Neural progenitor cell (in vitro differentiated cells): ENCODE results near the gene CCSER2. TPM values are rescaled to one million over a fixed set of nuclear protein-coding genes. Genes with fewer than 3 reads are reported as not detected.

Source experiments
- DNase-seq: peaks from one replicate; pipeline ENCODE4 v3.0.0-alpha.2; 2016; ENCODE audit warnings: low spot score
- H2AFZ ChIP-seq: fragments of 200-600 bp; sonication (generic); replicated peaks from 2 replicates; pipeline ENCODE4 v1.6.1; 2016; ENCODE audit warnings: antibody characterized with exemption
- H3F3A ChIP-seq: fragments of 200-600 bp; sonication (generic); 2 replicates; pipeline ENCODE4 v1.6.1; 2016; ENCODE audit warnings: antibody characterized with exemption, low read depth
- H3K27ac ChIP-seq: fragments of 200-600 bp; sonication (generic); 2 replicates; pipeline ENCODE4 v1.5.1; 2016; ENCODE audit warnings: mild to moderate bottlenecking
- H3K27me3 ChIP-seq: fragments of 200-600 bp; sonication (generic); 2 replicates; pipeline ENCODE4 v1.6.1; 2016; ENCODE audit warnings: mild to moderate bottlenecking, moderate library complexity
- H3K36me3 ChIP-seq: fragments of 200-600 bp; sonication (generic); 2 replicates; pipeline ENCODE4 v1.5.1; 2016
- H3K4me1 ChIP-seq: fragments of 200-600 bp; sonication (generic); 2 replicates; pipeline ENCODE4 v1.6.1; 2016; ENCODE audit warnings: mixed run types
- H3K4me2 ChIP-seq: fragments of 200-600 bp; sonication (generic); 2 replicates; pipeline ENCODE4 v1.6.1; 2016
- H3K4me3 ChIP-seq: fragments of 200-600 bp; sonication (generic); 2 replicates; pipeline ENCODE4 v1.5.1; 2016
- H3K79me2 ChIP-seq: fragments of 200-600 bp; sonication (generic); 2 replicates; pipeline ENCODE4 v1.6.1; 2016; ENCODE audit warnings: low read depth
- H3K9ac ChIP-seq: fragments of 200-600 bp; sonication (generic); 2 replicates; pipeline ENCODE4 v1.6.1; 2016
- H3K9me3 ChIP-seq: fragments of 200-600 bp; sonication (generic); 2 replicates; pipeline ENCODE4 v1.5.1; 2016; ENCODE audit warnings: low read depth
- H4K20me1 ChIP-seq: fragments of 200-600 bp; sonication (generic); 2 replicates; pipeline ENCODE4 v1.6.1; 2016; ENCODE audit warnings: low read depth
- H3K27ac Mint-ChIP-seq: 3 replicates; pipeline ENCODE4 v1.8.0; 2021; ENCODE audit warnings: mixed read lengths
- H3K27me3 Mint-ChIP-seq: 2 replicates; pipeline ENCODE4 v1.8.0; 2022; ENCODE audit warnings: low read depth, mild to moderate bottlenecking, inconsistent platforms, moderate library complexity, mixed read lengths; ENCODE audit not compliant: insufficient read depth
- H3K36me3 Mint-ChIP-seq: 3 replicates; pipeline ENCODE4 v1.8.0; 2021; ENCODE audit warnings: mixed read lengths
- H3K4me1 Mint-ChIP-seq: 3 replicates; pipeline ENCODE4 v1.8.0; 2021; ENCODE audit warnings: mixed read lengths
- H3K4me3 Mint-ChIP-seq: 3 replicates; pipeline ENCODE4 v1.8.0; 2021; ENCODE audit warnings: mild to moderate bottlenecking, moderate library complexity, mixed read lengths
- H3K9me3 Mint-ChIP-seq: 3 replicates; pipeline ENCODE4 v1.8.0; 2020; ENCODE audit warnings: mixed read lengths
- CTCF ChIP-seq: fragments of 200-600 bp; sonication (generic); IDR thresholded peaks from 2 replicates; pipeline ENCODE4 v1.5.1; 2017; ENCODE audit warnings: antibody characterized with exemption, mild to moderate bottlenecking
- EZH2 ChIP-seq: fragments of 200-600 bp; sonication (generic); IDR thresholded peaks from 2 replicates; pipeline ENCODE4 v1.6.1; 2017; ENCODE audit warnings: antibody characterized with exemption, mild to moderate bottlenecking, moderate library complexity
- EZH2phosphoT487 ChIP-seq: fragments of 200-600 bp; sonication (generic); IDR thresholded peaks from 2 replicates; pipeline ENCODE4 v1.6.1; 2017; ENCODE audit warnings: antibody characterized with exemption
- total RNA-seq: library from RNA; depleted of rRNA; stranded (reverse); fragments of >200 nt; gene quantifications from 2 replicates; pipeline ENCODE4 v1.2.3, GENCODE V29; 2015; ENCODE audit warnings: low replicate concordance

The CCSER2 gene
- total RNA-seq, 1 donor from 2014 or later, result 39.3 TPM

- Histone ChIP-seq H3K36me3 (no peaks in the 10 kb centered on the region), H3K4me1 (no peaks in the 10 kb centered on the region), H2AFZ (no peak overlapping the region), H3K27me3 (no peaks in the 10 kb centered on the region), H3K27ac (no peak overlapping the region), H3F3A (no peaks in the 10 kb centered on the region), H3K9ac (no peak overlapping the region), H3K4me2 (no peak overlapping the region), H3K9me3 (no peaks in the 10 kb centered on the region), H3K79me2 (no peaks in the 10 kb centered on the region), H3K4me3 (no peak overlapping the region), H4K20me1 (peaks cover 14% of the 10 kb centered on the region)
- Mint-ChIP-seq H3K36me3 (no peaks in the 10 kb centered on the region), H3K4me3 (no peak overlapping the region), H3K27me3 (peaks cover 2% of the 10 kb centered on the region), H3K27ac (no peak overlapping the region), H3K4me1 (no peaks in the 10 kb centered on the region), H3K9me3 (no peaks in the 10 kb centered on the region)
- TF ChIP-seq CTCF (no peak), EZH2phosphoT487 (no peak), EZH2 (no peak)
- no peak for DNase-seq
These were observed 40.2 kb upstream of the CCSER2 start for GRCh38 chr10:84288151-84288550.

GRCh38 chr10:84289521-84290200, 38.7 kb upstream of the CCSER2 start:
- DNase-seq, result no peak
- no peak overlapping the region for H3K9ac ChIP-seq
- no peaks in the 10 kb centered on the region for H3K27me3 ChIP-seq
- no peaks in the 10 kb centered on the region for H3K36me3 Mint-ChIP-seq
- H2AFZ ChIP-seq, result no peak overlapping the region
- no peaks in the 10 kb centered on the region for H3F3A ChIP-seq
- no peaks in the 10 kb centered on the region for H3K9me3 ChIP-seq
- no peak overlapping the region for H3K4me3 Mint-ChIP-seq
- H3K27ac Mint-ChIP-seq, result no peak overlapping the region
- no peaks in the 10 kb centered on the region for H3K79me2 ChIP-seq
- TF ChIP-seq EZH2 (no peak), EZH2phosphoT487 (no peak), CTCF (no peak)
- no peak overlapping the region for H3K4me2 ChIP-seq
- H3K4me1 Mint-ChIP-seq, result no peaks in the 10 kb centered on the region
- H4K20me1 ChIP-seq, result peaks cover 14% of the 10 kb centered on the region
- no peak overlapping the region for H3K4me3 ChIP-seq
- no peak overlapping the region for H3K27ac ChIP-seq
- H3K9me3 Mint-ChIP-seq, result no peaks in the 10 kb centered on the region
- peaks cover 2% of the 10 kb centered on the region for H3K27me3 Mint-ChIP-seq
- no peaks in the 10 kb centered on the region for H3K36me3 ChIP-seq
- H3K4me1 ChIP-seq, result no peaks in the 10 kb centered on the region

GRCh38 chr10:84290235-84290634, 38.2 kb upstream of the CCSER2 start:
- no peaks in the 10 kb centered on the region for H3K79me2 ChIP-seq
- H3K9ac ChIP-seq, result no peak overlapping the region
- H4K20me1 ChIP-seq, result peaks cover 14% of the 10 kb centered on the region
- H3K9me3 ChIP-seq, result no peaks in the 10 kb centered on the region
- TF ChIP-seq EZH2phosphoT487 (no peak), CTCF (no peak), EZH2 (no peak)
- no peaks in the 10 kb centered on the region for H3K9me3 Mint-ChIP-seq
- H3K4me2 ChIP-seq, result no peak overlapping the region
- DNase-seq, result no peak
- no peak overlapping the region for H3K27ac Mint-ChIP-seq
- H3K36me3 ChIP-seq, result no peaks in the 10 kb centered on the region
- no peak overlapping the region for H3K27ac ChIP-seq
- H3K4me3 ChIP-seq, result no peak overlapping the region
- no peaks in the 10 kb centered on the region for H3K36me3 Mint-ChIP-seq
- H3K27me3 Mint-ChIP-seq, result peaks cover 2% of the 10 kb centered on the region
- no peaks in the 10 kb centered on the region for H3K4me1 ChIP-seq
- H3K4me3 Mint-ChIP-seq, result no peak overlapping the region
- no peaks in the 10 kb centered on the region for H3K27me3 ChIP-seq
- H3F3A ChIP-seq, result no peaks in the 10 kb centered on the region
- H3K4me1 Mint-ChIP-seq, result no peaks in the 10 kb centered on the region
- no peak overlapping the region for H2AFZ ChIP-seq
